Stimulated activated CD4-positive, alpha-beta T cell treated with anti-CD3 and anti-CD28 coated beads, Interleukin-2, amount 100 ng/mL, for 48 hours (primary cell): Measurements from ENCODE around the gene KEL.

ENCODE experiments used
- DNase-seq, 2 donors: peaks; one replicate each; pipeline ENCODE4 v3.0.0-alpha.2; 2020

Gene KEL

GRCh38 chr7:142896741-142897379 lies 65.3 kb downstream of the KEL start:
- no peak for DNase-seq

DNA sequence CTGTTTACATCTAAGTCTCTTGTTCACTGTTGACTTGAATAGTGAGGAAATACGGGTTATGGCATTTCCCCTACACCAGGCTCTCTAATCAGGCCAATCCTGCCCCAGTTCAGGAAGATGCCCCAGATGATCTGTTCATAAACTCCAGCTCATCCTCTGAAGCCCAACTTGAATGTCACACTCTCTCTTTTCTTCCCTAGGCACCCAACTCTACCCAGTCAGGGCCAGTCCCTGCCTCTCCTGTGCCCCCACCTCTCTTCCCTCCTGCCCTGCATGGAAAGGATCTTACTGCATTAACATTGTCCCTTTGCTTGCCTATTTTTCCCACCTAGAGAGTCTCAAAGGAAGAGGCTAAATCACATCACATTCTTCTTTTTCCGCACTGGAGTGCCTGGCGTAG lies 66.0 kb downstream of the KEL start:
- no peak for DNase-seq

DNA sequence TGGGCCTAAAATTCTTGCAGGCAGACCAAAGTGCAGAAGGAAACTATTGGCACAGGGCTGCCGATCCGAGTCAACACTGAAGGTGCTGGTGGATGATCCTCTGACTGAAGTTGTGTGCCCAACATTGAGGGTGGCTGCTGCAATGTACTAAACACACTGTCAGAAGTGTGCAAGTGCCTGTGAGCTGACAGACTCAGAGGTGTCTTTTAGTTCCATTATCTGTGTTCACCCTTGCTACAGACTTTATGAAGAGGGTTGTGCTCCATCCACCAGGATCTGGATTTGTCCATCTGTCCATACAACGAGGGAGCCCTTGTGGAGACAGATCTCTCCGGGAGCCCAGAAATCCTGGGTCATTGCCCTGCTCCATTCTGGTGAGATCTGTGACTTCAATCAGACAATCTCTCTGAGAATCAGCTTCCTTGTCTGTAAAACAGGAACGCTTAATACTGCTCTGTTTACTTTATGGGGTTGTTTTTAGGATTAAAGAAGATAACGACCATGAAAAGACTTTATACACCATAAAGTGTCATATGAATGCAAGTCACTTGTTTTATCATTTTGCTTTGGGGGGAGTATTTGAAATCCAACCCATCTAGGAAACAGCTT lies 67.1 kb downstream of the KEL start:
- DNase-seq: no peak

DNA sequence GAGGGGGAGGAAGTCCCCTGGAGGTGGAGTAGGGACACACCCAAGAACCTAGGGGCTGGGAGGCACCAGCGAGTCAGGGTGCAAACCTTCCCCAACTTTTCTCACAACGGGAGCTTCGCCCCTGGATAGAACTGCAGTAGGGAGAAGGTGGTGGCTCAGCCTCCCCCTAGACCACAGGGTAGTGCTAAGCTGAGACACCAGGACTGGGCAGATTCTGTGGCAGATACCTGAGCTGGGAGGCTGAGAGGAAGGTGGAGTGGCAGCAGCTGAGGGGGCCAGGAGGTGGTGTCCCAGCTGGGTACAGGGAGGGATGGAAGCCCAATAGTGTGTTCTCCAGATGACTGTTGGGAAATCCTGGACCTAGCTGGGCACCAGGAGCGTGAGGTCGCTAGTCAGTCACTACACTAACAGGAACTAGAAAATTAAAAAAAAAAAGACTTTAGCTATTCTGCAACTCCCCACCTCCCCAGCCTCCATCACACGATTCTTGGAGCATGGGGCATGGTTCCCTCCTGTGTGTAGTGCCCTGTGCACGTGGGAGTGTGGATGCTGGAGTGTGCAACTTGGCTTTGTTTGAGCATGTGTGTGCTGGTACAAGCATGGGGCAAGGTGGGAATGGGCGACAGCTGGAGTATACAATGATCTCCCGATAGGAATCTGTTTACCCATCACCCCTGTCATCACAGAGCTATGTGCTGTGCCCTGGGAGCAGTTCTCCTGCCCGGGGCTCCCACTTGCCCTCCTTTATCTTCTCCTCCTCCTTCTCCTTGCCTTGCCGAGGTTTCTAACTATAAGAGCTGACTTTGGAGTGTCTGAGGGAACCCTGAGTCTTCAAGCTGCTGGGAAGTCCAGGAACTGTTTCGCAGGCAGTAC lies 67.8 kb downstream of the KEL start:
- no peak for DNase-seq

- no peak for DNase-seq
These were observed 69.2 kb downstream of the KEL start for GRCh38 chr7:142892951-142893350.

DNA sequence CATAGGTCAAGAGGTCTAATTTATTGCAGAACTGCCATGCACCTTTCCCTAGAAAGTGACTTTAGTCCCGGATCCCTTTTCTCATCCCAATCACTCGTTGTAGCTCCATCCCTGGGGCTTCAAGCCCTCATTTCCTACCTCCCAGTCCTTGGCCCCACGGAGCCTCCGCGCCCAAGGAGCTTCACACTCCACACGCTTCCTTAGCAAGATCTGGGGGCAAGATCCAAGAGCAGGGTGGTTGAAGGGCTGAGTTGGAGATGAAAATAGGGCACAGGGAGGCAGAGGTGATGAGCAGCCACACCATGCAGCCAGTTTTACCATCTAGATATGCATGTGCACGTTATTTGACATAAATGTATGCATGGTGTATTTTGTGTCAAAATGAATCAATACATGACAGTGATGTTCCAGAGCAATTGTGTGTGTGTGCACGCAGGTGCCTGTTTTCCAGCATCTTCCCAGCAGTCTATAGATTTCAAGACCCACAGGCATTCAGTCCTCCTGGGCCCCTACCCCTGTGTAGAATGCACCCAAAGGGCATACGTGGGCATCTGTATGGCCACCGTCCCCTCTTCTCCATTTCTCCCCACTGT lies 70.6 kb downstream of the KEL start:
- DNase-seq: no peak
